HUDEP-2 (cell line): ENCODE measurements around the gene STK25.

ENCODE experiments used
- DNase-seq, 76 experiments: peaks; one replicate each; lab custom pipeline; 2025; ENCODE audit not compliant: unreplicated experiment in 76 of 76; lab: John Stamatoyannopoulos, UW

STK25 gene

DNA sequence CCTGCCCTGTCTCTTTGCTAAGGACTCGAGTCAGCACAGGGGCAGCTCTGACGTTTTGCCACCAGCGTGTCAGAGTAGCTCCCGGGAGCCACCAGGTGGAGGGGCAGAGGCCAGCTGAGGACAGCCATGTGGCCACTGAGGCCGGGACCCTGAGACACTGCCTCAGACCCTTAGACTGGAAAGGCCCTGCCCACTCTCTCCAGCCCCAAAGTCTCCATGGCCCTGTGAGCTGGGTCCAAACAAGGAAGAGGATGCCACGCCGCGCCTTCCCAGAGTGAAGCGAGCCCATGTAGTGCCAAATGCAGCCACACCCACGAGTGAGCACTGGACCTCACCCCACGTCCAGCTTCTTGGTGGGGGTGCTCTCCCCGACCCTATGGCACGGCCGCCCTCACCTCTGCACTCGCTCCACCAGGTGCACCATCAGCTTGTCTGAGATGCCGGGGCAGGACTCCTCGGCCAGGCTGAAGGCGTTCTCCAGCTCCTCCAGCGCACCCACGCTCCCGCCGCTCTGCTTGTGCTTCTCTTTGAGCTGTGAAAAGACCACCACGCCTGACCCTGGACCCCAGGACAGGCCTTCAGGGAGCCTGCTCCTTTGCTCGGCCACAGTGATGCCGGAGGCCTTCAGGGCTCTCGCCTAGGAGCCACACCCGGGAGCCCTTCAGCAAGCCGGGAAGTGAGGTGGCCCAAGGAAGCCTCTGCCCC, 12.2 kb downstream of the STK25 start:
- no peak for DNase-seq

DNA sequence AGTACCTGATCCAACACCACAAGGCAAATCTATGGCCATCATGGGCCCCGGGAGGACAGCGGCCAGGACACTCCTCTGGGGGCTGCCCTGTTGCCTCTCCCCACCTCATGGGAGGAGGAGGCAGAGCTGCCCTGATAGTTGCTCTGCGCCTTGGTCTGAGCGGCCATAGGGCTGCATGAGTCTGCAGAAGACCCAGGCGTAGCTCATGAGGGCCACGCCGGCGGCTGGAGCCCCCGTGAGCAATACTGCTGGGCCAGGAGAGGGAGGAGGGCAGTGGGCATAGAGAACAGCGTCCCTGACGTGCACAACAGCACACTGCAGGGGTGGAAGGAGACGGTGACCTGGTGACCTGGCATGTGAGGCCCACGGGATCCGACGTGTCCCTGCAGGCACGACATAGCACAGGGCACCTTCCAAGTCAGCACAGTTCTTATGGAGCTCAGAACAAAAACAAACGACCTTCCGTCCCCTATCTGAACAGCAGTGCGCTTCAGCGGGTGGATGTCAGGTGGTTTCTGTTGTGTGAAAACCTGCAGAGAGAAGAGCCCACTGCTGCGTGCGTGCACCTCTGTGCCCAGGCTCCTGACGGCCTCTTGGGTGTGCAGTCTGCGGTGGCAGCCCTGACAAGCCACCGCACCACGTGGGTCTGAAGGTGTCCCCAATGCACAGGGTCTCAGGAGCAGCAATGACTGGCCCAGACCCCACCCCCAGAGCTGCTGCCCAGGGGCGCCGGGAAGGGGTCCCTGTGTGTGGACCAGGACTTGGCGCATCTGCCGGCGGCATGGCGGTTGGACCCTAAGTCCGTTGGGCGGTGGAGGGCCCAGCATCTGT, 13.0 kb downstream of the STK25 start:
- DNase-seq, result no peak

DNA sequence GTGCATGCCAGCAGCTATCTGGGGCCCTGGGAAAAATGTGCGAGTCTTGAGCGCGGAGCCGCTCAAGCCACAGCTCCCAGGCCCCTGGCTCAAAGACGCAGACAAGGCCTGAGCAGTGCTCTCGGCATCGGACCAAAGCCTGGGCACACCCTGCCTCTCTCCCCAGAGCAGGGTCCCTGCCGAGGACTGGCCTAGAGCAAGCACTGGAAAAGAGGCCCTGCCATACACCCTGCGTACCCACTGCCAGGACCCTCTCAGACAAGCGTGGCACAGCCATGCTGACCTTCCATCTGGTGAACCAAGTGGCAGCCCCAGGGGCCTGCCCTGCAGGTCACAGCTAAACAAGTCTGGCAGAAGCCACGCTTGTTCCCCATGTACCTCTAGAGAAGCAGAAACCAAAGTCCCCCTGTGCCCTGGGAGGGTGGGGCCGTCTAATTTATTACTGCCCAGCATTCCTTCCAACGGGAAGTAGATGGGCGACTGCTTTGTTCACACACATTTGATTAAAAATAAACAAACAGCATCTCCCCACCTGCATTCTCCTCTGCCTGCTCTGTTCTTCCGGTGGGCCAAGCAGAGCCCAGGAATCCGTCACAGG, 14.0 kb downstream of the STK25 start:
- DNase-seq, result no peak

DNA sequence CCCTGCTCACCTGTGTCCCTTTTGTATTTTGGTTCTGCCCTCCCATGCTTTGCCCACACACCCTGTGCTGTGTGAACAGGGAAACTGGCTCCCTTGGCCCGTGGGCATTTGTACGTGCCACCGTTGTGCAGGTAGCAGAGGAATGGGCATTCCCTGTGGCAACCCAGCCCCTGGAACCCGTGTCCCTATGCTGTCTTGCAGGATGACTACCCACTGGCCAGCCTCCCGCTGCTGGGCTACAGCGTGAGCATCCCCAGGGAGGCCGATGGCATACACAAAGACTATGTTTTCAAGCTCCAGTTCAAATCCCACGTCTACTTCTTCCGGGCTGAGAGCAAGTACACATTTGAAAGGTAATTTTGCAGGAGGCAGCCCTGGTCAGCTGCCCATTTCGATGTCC, 15.3 kb downstream of the STK25 start:
- no peak for DNase-seq

GRCh38 chr2:241492174-241492565, 16.2 kb downstream of the STK25 start:
- peak in 1 of 76 experiments; percentile 12 for DNase-seq

DNA sequence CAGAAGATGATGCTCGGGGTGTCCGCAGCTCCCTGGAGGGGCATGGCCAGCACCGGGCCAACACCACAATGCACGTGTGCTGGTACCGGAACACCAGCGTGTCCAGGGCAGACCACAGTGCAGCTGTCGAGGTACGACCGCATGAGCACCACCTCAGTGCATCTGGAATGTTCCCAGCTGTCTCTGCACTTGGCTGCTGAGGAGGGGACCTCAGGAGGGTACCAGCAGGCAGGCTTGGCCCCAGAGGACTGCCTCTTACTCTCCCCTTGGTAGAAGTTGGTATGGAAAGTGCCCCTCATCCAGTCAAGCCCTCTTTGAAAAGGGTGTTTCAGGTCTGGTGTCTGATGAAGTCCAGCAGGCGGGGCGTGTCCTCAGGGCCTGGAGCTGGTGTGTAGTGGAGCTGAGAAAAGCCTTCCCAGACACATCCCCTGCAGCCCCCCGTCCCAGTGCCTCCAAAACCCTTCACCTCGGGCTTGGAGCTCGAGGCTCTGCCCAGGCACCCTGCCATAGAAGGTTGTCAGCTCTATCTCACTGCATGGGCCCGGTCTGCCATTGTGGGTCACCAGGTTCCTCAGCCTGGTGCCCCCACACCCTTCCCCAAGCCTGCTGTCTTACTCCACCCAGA, 16.7 kb downstream of the STK25 start:
- DNase-seq, result peak in 16 of 76 experiments; percentile 11 to 36 (median 18)

- peak in 4 of 76 experiments; percentile 37 to 74 (median 58) for DNase-seq
Measured at GRCh38 chr2:241490825-241491506, 17.4 kb downstream of the STK25 start.

GRCh38 chr2:241489733-241490680, 18.4 kb downstream of the STK25 start:
- peak; percentile 56 to 98 (median 91) for DNase-seq

DNA sequence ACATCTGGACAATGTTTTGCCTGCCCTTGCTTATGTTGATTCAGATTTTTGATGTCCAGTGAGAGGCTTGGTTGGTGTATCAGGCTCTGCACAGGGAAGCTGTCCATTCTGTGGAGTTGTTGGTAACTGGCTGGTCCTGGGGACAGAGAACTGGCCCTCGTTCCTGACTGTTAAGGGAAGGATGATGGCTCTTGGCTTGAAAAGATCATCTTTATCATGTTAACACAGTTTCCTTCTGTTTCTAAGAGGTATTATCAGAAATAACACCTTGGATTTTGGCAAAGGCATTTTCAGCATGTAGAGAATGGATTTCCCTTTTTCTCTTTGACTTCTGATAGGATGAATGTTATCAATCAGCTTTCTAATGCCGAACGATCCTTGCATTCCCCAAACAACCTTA, 19.3 kb downstream of the STK25 start:
- peak in 43 of 76 experiments; percentile 12 to 81 (median 46) for DNase-seq

DNA sequence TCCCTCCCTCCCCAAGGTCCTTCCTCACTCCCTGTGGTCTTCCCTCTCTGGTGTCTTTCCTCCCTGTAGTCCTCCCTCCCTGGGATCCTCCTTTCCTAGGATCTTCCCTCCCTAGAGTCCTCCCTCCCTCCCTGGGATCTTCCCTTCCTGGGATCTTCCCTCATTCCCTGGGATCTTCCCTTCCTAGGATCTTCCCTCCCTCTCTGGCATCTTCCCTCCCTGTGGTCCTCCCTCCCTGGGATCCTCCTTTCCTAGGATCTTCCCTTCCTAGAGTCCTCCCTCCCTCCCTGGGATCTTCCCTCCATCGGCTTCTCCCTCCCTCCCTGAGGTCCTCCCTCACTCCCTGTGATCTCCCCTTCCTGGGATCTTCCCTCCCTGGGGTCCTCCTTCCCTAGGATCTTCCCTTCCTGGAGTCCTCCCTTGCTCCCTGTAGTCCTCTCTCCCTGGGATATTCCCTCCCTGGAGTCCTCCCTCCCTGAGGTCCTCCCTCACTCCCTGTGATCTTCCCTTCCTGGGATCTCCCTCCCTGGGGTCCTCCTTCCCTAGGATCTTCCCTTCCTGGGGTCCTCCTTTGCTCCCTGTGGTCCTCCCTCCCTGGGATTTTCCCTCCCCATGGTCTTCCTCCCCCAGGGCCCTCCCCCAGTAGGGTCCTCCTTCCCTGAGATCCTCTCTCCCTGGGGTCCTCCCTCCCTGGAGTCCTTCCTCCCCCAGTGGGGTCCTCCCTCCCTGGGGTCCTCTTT, 23.0 kb downstream of the STK25 start:
- no peak for DNase-seq

GRCh38 chr2:241483305-241483704, 25.1 kb downstream of the STK25 start:
- DNase-seq, result no peak

GRCh38 chr2:241482126-241482955, 26.0 kb downstream of the STK25 start:
- DNase-seq, result no peak

DNA sequence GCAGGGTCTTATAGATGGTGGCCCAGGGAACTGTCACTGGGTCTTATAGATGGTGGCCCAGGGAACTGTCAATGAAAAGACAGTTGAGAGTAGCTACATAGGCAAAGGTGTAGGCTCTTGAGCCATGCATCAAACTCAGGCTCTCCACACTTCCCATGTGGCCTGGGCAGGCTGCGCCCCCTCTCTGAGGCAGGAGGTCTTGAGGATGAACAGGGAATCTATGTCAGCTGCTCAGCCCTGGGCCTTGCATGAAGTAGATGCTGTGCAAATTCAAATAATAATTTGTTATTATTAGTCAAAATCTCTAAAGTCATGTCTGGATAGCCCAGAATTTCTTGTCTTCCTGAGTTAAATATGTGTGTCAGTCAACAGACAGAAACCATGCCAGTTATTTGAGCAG, 26.7 kb downstream of the STK25 start:
- no peak for DNase-seq

DNA sequence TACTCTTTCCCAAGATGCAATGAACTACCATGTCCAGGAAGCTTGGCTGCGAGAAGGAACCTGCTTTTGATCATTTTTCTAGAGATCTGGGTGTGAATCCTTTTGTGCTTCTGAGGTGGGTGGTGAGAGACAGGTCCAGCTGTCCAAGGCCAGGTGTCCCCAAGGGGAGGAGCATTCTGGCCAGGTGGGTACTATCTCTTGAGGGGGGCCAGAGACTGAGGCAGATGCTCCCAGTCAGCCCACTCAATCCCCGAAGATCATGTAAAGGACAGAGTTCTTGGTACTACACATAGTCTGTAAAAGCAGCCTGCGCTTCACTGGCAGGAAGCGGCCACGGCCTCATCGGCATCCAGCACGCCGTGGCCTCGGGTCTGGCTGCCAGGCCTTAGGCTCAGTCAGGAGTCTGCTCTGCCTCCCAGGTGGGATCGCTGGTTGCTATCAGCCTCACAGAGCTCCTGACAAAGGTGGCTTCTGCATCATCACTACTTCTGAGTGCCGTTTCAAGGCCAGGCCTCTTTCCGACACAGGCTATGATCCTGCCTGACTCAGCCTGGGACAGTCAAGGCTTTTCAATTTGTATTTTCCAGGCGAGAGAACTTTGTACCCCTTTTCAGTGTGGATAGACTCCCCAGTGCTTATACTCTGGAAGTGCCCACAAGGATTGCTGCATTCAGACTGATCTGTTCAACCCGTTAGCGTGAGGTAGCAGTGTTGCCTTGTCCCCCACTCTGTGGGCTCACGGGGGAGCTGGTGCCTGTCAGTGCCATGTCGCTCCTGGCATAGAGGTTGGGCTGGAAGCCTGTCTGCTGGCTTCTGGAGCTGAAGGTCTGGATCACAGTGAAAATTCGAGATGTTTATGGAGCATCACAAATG, 29.1 kb downstream of the STK25 start:
- DNase-seq, result no peak

- DNase-seq, result no peak
Measured at GRCh38 chr2:241478166-241478565, 30.2 kb downstream of the STK25 start.

- DNase-seq, result no peak
Measured at GRCh38 chr2:241475267-241475666, 33.1 kb downstream of the STK25 start.

DNA sequence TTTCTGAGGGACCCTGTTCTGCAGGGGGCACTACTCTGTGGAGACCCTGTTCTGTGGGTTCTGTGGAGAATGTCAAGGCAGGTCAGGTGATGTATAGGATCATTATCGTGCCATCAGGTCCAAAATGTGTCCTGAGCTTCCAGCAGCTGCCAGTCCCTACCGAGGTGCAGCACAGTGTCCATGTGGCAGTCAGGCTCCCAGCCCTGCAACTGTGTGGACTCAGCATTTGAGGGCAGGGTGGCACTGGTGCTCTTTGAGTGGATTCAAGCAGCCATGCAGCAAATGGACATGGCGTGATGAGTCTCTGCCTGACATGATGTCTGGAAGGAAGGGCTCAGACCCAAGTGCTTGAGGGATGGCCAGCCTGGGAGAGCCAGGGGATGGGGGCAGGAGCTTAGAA, 35.0 kb downstream of the STK25 start:
- no peak for DNase-seq
